K562 (cell line): ENCODE results near the gene PITPNC1. TPM values are rescaled to one million over a fixed set of nuclear protein-coding genes. Genes with fewer than 3 reads are reported as not detected.

Experiments
- CBX2 ChIP-seq: fragments of 200-600 bp; sonication (generic); IDR thresholded peaks from one replicate; pipeline ENCODE4 v1.6.1; 2012; ENCODE audit warnings: mild to moderate bottlenecking, low read length, inconsistent platforms; ENCODE audit not compliant: insufficient read depth, poor library complexity, severe bottlenecking
- CBX3 ChIP-seq, 2 experiments: IDR thresholded peaks; 1 replicate in 1 of 2; 2 replicates in 1 of 2; pipeline ENCODE4 v1.6.1; 2012; ENCODE audit warnings: inconsistent platforms in 2 of 2, low read length in 2 of 2, borderline replicate concordance in 1 of 2, control low read depth in 1 of 2
- EGR1 ChIP-seq: fragments of 450-650 bp; conservative IDR thresholded peaks from 2 replicates; pipeline ENCODE4 v1.6.1; 2017; ENCODE audit warnings: mild to moderate bottlenecking
- FOXK2 ChIP-seq, 2 experiments: fragments of 450-650 bp; IDR thresholded peaks in 1 of 2; conservative IDR thresholded peaks in 1 of 2; 2 replicates each; pipeline ENCODE4 v1.6.1; 2016; ENCODE audit warnings: low read depth in 2 of 2, mild to moderate bottlenecking in 1 of 2
- FOXP1 ChIP-seq: sonication (generic); formaldehyde crosslinking; IDR thresholded peaks from 2 replicates; pipeline ENCODE4 v1.8.0; 2022; ENCODE audit warnings: mild to moderate bottlenecking, missing genetic modification reagents
- HDAC6 ChIP-seq: IDR thresholded peaks from 2 replicates; pipeline ENCODE4 v1.6.1; 2012; ENCODE audit warnings: low read depth, mild to moderate bottlenecking, control low read depth, inconsistent platforms, low read length, moderate library complexity
- MCM3 ChIP-seq: fragments of 450-650 bp; IDR thresholded peaks from 2 replicates; pipeline ENCODE4 v1.6.1; 2016
- PHB2 ChIP-seq: fragments of 450-650 bp; IDR thresholded peaks from 2 replicates; pipeline ENCODE4 v1.6.1; 2017; ENCODE audit warnings: low read depth
- SAFB ChIP-seq: fragments of 200-400 bp; formaldehyde crosslinking; IDR thresholded peaks from 2 replicates; pipeline ENCODE4 v1.6.1; 2017; ENCODE audit warnings: low read depth, low read length, borderline replicate concordance
- TCFL5 ChIP-seq: fragments of 250-450 bp; sonication (Bioruptor Pico); conservative IDR thresholded peaks from 2 replicates; pipeline ENCODE4 v1.6.1; 2021; ENCODE audit warnings: mild to moderate bottlenecking, moderate library complexity, matching md5 sums
- U2AF1 ChIP-seq: fragments of 200-400 bp; formaldehyde crosslinking; optimal IDR thresholded peaks from 2 replicates; pipeline ENCODE3; 2017; ENCODE audit warnings: mild to moderate bottlenecking, low read depth, low read length, moderate library complexity
- ZNF324 ChIP-seq: fragments of 250-450 bp; sonication (Bioruptor Pico); IDR thresholded peaks from 2 replicates; pipeline ENCODE4 v1.4.0; 2020; ENCODE audit warnings: mild to moderate bottlenecking
- polyA plus RNA-seq, 8 experiments: library from polyadenylated mRNA; depleted of rRNA in 4 of 8; stranded (reverse) in 5 of 8; unstranded in 3 of 8; fragments of >200 nt; fragmentation: Nextera tagmentation in 2 of 8; fragmentation: Illumina TruSeq in 1 of 8; extraction: Ambion mirVana in 2 of 8; extraction: Trizol in 1 of 8; gene quantifications; 2 replicates each; pipeline versions ENCODE4 v1.2.1 to v1.2.3, GENCODE V29; 2011 to 2014; ENCODE audit warnings: inconsistent platforms in 1 of 8, missing spikeins in 1 of 8
- total RNA-seq, 7 experiments: library from RNA; depleted of rRNA in 6 of 7; stranded (reverse); fragments of >200 nt in 6 of 7; fragmentation: Illumina TruSeq in 2 of 7; extraction: Trizol in 2 of 7; gene quantifications; 2 replicates each; pipeline versions ENCODE4 v1.2.1 to v1.2.3, GENCODE V29; 2011 to 2021; ENCODE audit warnings: low replicate concordance in 1 of 7
- TF ChIP-seq, protein P1 (sequence below): fragments of 450-650 bp; IDR thresholded peaks from 2 replicates; pipeline ENCODE4 v1.6.1; 2016; ENCODE audit warnings: mild to moderate bottlenecking, moderate library complexity
- TF ChIP-seq, protein P2 (sequence below): fragments of 250-450 bp; sonication (Bioruptor Pico); IDR thresholded peaks from 2 replicates; pipeline ENCODE4 v1.8.0; 2021; ENCODE audit warnings: mild to moderate bottlenecking, moderate library complexity
- TF ChIP-seq, protein P3 (sequence below): IDR thresholded peaks from 3 replicates; pipeline ENCODE4 v1.6.1; 2011; ENCODE audit warnings: borderline replicate concordance, mild to moderate bottlenecking; ENCODE audit not compliant: insufficient read length, insufficient read depth

Gene PITPNC1
- total and polyA plus RNA-seq, 9 of the 15 experiments (the other 6 are each of a cell fraction or from before 2014, with no cell fraction given) = 0.11 to 1.1 (median 0.65) TPM

DNA sequence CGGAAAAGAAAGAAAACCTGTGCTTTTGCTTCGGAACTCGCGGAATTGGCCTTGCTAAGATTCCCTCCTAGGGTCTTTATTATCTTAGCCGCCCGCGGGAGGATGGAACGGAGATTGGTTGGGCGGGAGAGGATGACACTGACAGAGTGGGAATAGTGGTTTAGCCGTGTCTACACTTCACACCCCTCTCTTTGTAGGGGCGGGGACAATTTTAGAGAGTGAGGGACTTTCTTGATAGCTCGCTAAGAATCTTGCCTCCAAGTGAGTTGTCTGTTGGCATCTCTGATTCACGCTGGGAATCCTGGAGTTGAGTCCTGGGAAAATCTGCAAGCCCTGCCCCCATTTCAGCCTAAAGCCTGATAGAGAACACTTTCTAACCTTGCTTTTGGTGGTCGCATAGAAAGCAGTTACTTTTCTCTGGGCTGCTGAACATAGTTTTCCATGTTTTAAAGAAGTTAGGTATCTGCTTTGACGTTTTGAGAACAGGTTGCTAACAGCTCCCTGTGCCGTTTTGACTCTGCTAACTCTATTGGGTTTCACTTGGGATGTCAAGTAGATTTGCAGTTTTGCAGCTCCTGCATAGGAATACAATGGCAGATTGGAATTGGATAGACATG, 341.4 kb downstream of the PITPNC1 start (continued):
- TF ChIP-seq, protein P1, sequence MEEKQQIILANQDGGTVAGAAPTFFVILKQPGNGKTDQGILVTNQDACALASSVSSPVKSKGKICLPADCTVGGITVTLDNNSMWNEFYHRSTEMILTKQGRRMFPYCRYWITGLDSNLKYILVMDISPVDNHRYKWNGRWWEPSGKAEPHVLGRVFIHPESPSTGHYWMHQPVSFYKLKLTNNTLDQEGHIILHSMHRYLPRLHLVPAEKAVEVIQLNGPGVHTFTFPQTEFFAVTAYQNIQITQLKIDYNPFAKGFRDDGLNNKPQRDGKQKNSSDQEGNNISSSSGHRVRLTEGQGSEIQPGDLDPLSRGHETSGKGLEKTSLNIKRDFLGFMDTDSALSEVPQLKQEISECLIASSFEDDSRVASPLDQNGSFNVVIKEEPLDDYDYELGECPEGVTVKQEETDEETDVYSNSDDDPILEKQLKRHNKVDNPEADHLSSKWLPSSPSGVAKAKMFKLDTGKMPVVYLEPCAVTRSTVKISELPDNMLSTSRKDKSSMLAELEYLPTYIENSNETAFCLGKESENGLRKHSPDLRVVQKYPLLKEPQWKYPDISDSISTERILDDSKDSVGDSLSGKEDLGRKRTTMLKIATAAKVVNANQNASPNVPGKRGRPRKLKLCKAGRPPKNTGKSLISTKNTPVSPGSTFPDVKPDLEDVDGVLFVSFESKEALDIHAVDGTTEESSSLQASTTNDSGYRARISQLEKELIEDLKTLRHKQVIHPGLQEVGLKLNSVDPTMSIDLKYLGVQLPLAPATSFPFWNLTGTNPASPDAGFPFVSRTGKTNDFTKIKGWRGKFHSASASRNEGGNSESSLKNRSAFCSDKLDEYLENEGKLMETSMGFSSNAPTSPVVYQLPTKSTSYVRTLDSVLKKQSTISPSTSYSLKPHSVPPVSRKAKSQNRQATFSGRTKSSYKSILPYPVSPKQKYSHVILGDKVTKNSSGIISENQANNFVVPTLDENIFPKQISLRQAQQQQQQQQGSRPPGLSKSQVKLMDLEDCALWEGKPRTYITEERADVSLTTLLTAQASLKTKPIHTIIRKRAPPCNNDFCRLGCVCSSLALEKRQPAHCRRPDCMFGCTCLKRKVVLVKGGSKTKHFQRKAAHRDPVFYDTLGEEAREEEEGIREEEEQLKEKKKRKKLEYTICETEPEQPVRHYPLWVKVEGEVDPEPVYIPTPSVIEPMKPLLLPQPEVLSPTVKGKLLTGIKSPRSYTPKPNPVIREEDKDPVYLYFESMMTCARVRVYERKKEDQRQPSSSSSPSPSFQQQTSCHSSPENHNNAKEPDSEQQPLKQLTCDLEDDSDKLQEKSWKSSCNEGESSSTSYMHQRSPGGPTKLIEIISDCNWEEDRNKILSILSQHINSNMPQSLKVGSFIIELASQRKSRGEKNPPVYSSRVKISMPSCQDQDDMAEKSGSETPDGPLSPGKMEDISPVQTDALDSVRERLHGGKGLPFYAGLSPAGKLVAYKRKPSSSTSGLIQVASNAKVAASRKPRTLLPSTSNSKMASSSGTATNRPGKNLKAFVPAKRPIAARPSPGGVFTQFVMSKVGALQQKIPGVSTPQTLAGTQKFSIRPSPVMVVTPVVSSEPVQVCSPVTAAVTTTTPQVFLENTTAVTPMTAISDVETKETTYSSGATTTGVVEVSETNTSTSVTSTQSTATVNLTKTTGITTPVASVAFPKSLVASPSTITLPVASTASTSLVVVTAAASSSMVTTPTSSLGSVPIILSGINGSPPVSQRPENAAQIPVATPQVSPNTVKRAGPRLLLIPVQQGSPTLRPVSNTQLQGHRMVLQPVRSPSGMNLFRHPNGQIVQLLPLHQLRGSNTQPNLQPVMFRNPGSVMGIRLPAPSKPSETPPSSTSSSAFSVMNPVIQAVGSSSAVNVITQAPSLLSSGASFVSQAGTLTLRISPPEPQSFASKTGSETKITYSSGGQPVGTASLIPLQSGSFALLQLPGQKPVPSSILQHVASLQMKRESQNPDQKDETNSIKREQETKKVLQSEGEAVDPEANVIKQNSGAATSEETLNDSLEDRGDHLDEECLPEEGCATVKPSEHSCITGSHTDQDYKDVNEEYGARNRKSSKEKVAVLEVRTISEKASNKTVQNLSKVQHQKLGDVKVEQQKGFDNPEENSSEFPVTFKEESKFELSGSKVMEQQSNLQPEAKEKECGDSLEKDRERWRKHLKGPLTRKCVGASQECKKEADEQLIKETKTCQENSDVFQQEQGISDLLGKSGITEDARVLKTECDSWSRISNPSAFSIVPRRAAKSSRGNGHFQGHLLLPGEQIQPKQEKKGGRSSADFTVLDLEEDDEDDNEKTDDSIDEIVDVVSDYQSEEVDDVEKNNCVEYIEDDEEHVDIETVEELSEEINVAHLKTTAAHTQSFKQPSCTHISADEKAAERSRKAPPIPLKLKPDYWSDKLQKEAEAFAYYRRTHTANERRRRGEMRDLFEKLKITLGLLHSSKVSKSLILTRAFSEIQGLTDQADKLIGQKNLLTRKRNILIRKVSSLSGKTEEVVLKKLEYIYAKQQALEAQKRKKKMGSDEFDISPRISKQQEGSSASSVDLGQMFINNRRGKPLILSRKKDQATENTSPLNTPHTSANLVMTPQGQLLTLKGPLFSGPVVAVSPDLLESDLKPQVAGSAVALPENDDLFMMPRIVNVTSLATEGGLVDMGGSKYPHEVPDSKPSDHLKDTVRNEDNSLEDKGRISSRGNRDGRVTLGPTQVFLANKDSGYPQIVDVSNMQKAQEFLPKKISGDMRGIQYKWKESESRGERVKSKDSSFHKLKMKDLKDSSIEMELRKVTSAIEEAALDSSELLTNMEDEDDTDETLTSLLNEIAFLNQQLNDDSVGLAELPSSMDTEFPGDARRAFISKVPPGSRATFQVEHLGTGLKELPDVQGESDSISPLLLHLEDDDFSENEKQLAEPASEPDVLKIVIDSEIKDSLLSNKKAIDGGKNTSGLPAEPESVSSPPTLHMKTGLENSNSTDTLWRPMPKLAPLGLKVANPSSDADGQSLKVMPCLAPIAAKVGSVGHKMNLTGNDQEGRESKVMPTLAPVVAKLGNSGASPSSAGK = peak; percentile 31
- TF ChIP-seq SAFB (no peak), PHB2 (no peak), FOXK2 (conservative IDR thresholded peaks at IDR 0.05 in 1 of 2, IDR thresholded peaks at IDR 0.05 in 1 of 2; ENCODE audit: low read depth in 2 of 2) (no peak), CBX2 (no peak), HDAC6 (no peak), MCM3 (no peak), TCFL5 (no peak), EGR1 (no peak), CBX3 (IDR thresholded peaks at IDR 0.05; ENCODE audit: borderline replicate concordance in 1 of 2, low read length in 2 of 2) (no peak), ZNF324 (CRISPR knock-in tag) (no peak), U2AF1 (no peak), FOXP1 (peak; percentile 72; the same call in 1 of the 2 replicates)
- TF ChIP-seq, protein P2, sequence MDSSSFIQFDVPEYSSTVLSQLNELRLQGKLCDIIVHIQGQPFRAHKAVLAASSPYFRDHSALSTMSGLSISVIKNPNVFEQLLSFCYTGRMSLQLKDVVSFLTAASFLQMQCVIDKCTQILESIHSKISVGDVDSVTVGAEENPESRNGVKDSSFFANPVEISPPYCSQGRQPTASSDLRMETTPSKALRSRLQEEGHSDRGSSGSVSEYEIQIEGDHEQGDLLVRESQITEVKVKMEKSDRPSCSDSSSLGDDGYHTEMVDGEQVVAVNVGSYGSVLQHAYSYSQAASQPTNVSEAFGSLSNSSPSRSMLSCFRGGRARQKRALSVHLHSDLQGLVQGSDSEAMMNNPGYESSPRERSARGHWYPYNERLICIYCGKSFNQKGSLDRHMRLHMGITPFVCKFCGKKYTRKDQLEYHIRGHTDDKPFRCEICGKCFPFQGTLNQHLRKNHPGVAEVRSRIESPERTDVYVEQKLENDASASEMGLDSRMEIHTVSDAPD (CRISPR knock-in tag) = no peak
- TF ChIP-seq, protein P3, sequence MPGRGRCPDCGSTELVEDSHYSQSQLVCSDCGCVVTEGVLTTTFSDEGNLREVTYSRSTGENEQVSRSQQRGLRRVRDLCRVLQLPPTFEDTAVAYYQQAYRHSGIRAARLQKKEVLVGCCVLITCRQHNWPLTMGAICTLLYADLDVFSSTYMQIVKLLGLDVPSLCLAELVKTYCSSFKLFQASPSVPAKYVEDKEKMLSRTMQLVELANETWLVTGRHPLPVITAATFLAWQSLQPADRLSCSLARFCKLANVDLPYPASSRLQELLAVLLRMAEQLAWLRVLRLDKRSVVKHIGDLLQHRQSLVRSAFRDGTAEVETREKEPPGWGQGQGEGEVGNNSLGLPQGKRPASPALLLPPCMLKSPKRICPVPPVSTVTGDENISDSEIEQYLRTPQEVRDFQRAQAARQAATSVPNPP = no peak
